H1 (cell line): ENCODE results near the gene AADACL2. TPM values are rescaled to one million over a fixed set of nuclear protein-coding genes. Genes with fewer than 3 reads are reported as not detected.

ENCODE experiments used
- CTCF ChIA-PET: fragments of 300-600 bp; sonication (Branson Sonifier 250); formaldehyde crosslinking; loops from one replicate; lab custom pipeline; 2021; ENCODE audit not compliant: partially characterized antibody; lab: Charles Lee
- POLR2A ChIA-PET: fragments of 300-600 bp; sonication (Branson Sonifier 250); formaldehyde crosslinking; loops from one replicate; lab custom pipeline; 2021; ENCODE audit warnings: inconsistent platforms; ENCODE audit not compliant: partially characterized antibody; lab: Charles Lee
- DNase-seq, 2 experiments: peaks; one replicate each; pipeline versions ENCODE4 v3.0.0 to v3.0.0-alpha.2; 2010 to 2022; ENCODE audit warnings: low spot score in 2 of 2, low read depth in 1 of 2, mixed read lengths in 1 of 2
- FAIRE-seq: peaks from 2 replicates; lab custom pipeline; 2011; peaks lifted over from hg19 to GRCh38; lab: Jason Lieb, UNC
- H2AFZ ChIP-seq: 2 replicates; pipeline ENCODE4 v1.8.1; 2012; ENCODE audit warnings: low read length, inconsistent platforms
- H2AK5ac ChIP-seq: 2 replicates; pipeline ENCODE4 v1.6.1; 2013; ENCODE audit warnings: low read depth, low read length
- H2BK120ac ChIP-seq: replicated peaks from 2 replicates; pipeline ENCODE3; 2013; ENCODE audit warnings: low read depth, low read length, inconsistent platforms
- H2BK12ac ChIP-seq: 2 replicates; pipeline ENCODE4 v1.6.1; 2013; ENCODE audit warnings: low read depth, low read length
- H2BK15ac ChIP-seq: 2 replicates; pipeline ENCODE4 v1.6.1; 2013; ENCODE audit warnings: low read length
- H2BK20ac ChIP-seq: 2 replicates; pipeline ENCODE4 v1.6.1; 2013; ENCODE audit warnings: low read length
- H2BK5ac ChIP-seq: 2 replicates; pipeline ENCODE4 v1.6.1; 2013; ENCODE audit warnings: low read depth, low read length
- H3K14ac ChIP-seq: 2 replicates; pipeline ENCODE4 v1.6.1; 2013; ENCODE audit warnings: inconsistent platforms; ENCODE audit not compliant: insufficient read length
- H3K18ac ChIP-seq: 2 replicates; pipeline ENCODE4 v1.6.1; 2013; ENCODE audit warnings: low read length; ENCODE audit errors: extremely low read depth
- H3K23ac ChIP-seq: 2 replicates; pipeline ENCODE4 v1.6.1; 2013; ENCODE audit warnings: inconsistent platforms; ENCODE audit not compliant: insufficient read length
- H3K23me2 ChIP-seq: 2 replicates; pipeline ENCODE4 v1.6.1; 2013; ENCODE audit warnings: low read depth, low read length
- H3K27ac ChIP-seq: 2 replicates; pipeline ENCODE4 v1.6.1; 2011; ENCODE audit warnings: low read depth, low read length, inconsistent platforms
- H3K27me3 ChIP-seq, 4 experiments: replicated peaks in 1 of 4; 1 replicate in 1 of 4; 2 replicates in 3 of 4; pipeline versions ENCODE4 v1.6.1 to v1.8.1; 2011 to 2013; ENCODE audit warnings: low read length in 3 of 4, mild to moderate bottlenecking in 3 of 4, inconsistent platforms in 2 of 4, mixed read lengths in 2 of 4, moderate library complexity in 1 of 4; ENCODE audit not compliant: control insufficient read depth in 3 of 4, insufficient read depth in 3 of 4; ENCODE audit errors: extremely low read depth in 1 of 4
- H3K36me3 ChIP-seq, 4 experiments: 2 replicates each; pipeline versions ENCODE4 v1.6.1 to v1.8.1; 2011 to 2013; ENCODE audit warnings: mild to moderate bottlenecking in 4 of 4, low read length in 3 of 4, moderate library complexity in 2 of 4, control low read depth in 1 of 4, inconsistent platforms in 1 of 4; ENCODE audit not compliant: insufficient read depth in 4 of 4, control insufficient read depth in 2 of 4
- H3K4ac ChIP-seq: replicated peaks from 2 replicates; pipeline ENCODE3; 2013; ENCODE audit warnings: low read length, low read depth, mixed read lengths, inconsistent platforms; ENCODE audit not compliant: insufficient read length
- H3K4me1 ChIP-seq, 4 experiments: replicated peaks in 1 of 4; 1 replicate in 1 of 4; 2 replicates in 3 of 4; pipeline versions ENCODE4 v1.6.1 to v1.8.1; 2011 to 2013; ENCODE audit warnings: low read length in 3 of 4, inconsistent platforms in 2 of 4, mixed read lengths in 1 of 4; ENCODE audit not compliant: insufficient read depth in 4 of 4, control insufficient read depth in 3 of 4
- H3K4me2 ChIP-seq, 2 experiments: 2 replicates each; pipeline versions ENCODE4 v1.6.1 to v1.8.1; 2011 to 2013; ENCODE audit warnings: low read depth in 2 of 2, low read length in 2 of 2, control low read depth in 1 of 2, inconsistent platforms in 1 of 2, mild to moderate bottlenecking in 1 of 2; ENCODE audit not compliant: insufficient read depth in 1 of 2
- H3K4me3 ChIP-seq, 4 experiments: fragments of 200-600, 300-600 bp in 1 of 4; sonication (generic), shearing (Covaris generic), sonication (Bioruptor Twin) in 1 of 4; 2 replicates each; pipeline versions ENCODE4 v1.5.1 to v1.8.1; 2011 to 2016; ENCODE audit warnings: low read length in 4 of 4, low read depth in 3 of 4, control low read depth in 2 of 4, inconsistent platforms in 2 of 4, mild to moderate bottlenecking in 2 of 4, mixed read lengths in 1 of 4, moderate library complexity in 1 of 4; ENCODE audit not compliant: insufficient read depth in 2 of 4; ENCODE audit errors: extremely low read depth in 1 of 4
- H3K56ac ChIP-seq: replicated peaks from 2 replicates; pipeline ENCODE3; 2013; ENCODE audit warnings: low read depth, mild to moderate bottlenecking, mixed read lengths, low read length, inconsistent platforms; ENCODE audit not compliant: insufficient read length
- H3K79me1 ChIP-seq: 2 replicates; pipeline ENCODE4 v1.6.1; 2013; ENCODE audit warnings: low read depth, low read length, control low read depth
- H3K79me2 ChIP-seq, 2 experiments: 2 replicates each; pipeline versions ENCODE4 v1.6.1 to v1.8.1; 2012 to 2013; ENCODE audit warnings: low read length in 2 of 2, mild to moderate bottlenecking in 2 of 2, inconsistent platforms in 1 of 2; ENCODE audit not compliant: insufficient read depth in 2 of 2, control insufficient read depth in 1 of 2
- H3K9ac ChIP-seq, 4 experiments: replicated peaks in 1 of 4; 1 replicate in 1 of 4; 2 replicates in 3 of 4; pipeline versions ENCODE4 v1.6.1 to v1.8.1; 2011 to 2013; ENCODE audit warnings: low read depth in 3 of 4, low read length in 3 of 4, control low read depth in 2 of 4, mild to moderate bottlenecking in 2 of 4, moderate library complexity in 2 of 4, inconsistent platforms in 1 of 4; ENCODE audit errors: extremely low read depth in 1 of 4
- H3K9me3 ChIP-seq, 2 experiments: 2 replicates each; pipeline versions ENCODE4 v1.6.1 to v1.8.1; 2012 to 2013; ENCODE audit warnings: mild to moderate bottlenecking in 2 of 2, moderate library complexity in 2 of 2, control low read depth in 1 of 2, inconsistent platforms in 1 of 2, low read depth in 1 of 2, low read length in 1 of 2, mixed read lengths in 1 of 2; ENCODE audit not compliant: insufficient read depth in 2 of 2
- H4K20me1 ChIP-seq, 2 experiments: replicated peaks in 1 of 2; 2 replicates each; pipeline versions ENCODE3 to v1.8.1; 2011 to 2013; ENCODE audit warnings: inconsistent platforms in 2 of 2, low read length in 2 of 2, mild to moderate bottlenecking in 1 of 2; ENCODE audit not compliant: insufficient read depth in 2 of 2, control insufficient read depth in 1 of 2
- H4K5ac ChIP-seq: 2 replicates; pipeline ENCODE4 v1.6.1; 2013; ENCODE audit warnings: low read length, low read depth, mixed read lengths, inconsistent platforms; ENCODE audit not compliant: insufficient read length
- H4K8ac ChIP-seq: 2 replicates; pipeline ENCODE4 v1.8.0; 2013; ENCODE audit warnings: mild to moderate bottlenecking, moderate library complexity, low read length, inconsistent platforms; ENCODE audit not compliant: insufficient read depth; ENCODE audit errors: extremely low read depth
- H4K91ac ChIP-seq: replicated peaks from 2 replicates; pipeline ENCODE3; 2013; ENCODE audit warnings: low read length, mixed read lengths, inconsistent platforms; ENCODE audit not compliant: insufficient read length
- ATF3 ChIP-seq: IDR thresholded peaks from 2 replicates; pipeline ENCODE4 v1.6.1; 2011; ENCODE audit warnings: low read depth, mild to moderate bottlenecking, low read length; ENCODE audit not compliant: insufficient read depth
- CBX5 ChIP-seq: fragments of 300-800, 300-1000 bp; sonication (generic); IDR thresholded peaks from 2 replicates; pipeline ENCODE4 v1.7.1; 2016; ENCODE audit warnings: antibody characterized with exemption, low read length, low read depth
- CREB1 ChIP-seq: IDR thresholded peaks from 2 replicates; pipeline ENCODE4 v1.6.1; 2012; ENCODE audit warnings: inconsistent platforms
- EP300 ChIP-seq, 2 experiments: IDR thresholded peaks; 1 replicate in 1 of 2; 2 replicates in 1 of 2; pipeline ENCODE4 v1.6.1; 2011 to 2012; ENCODE audit warnings: low read depth in 2 of 2, low read length in 2 of 2, mild to moderate bottlenecking in 2 of 2, borderline replicate concordance in 1 of 2, inconsistent platforms in 1 of 2, moderate library complexity in 1 of 2
- KDM1A ChIP-seq: fragments of 200-600, 300-600 bp; sonication (generic); IDR thresholded peaks from 2 replicates; pipeline ENCODE4 v1.7.1; 2016; ENCODE audit warnings: mild to moderate bottlenecking, low read length, borderline replicate concordance
- PHF8 ChIP-seq: fragments of 200-600 bp; sonication (generic); conservative IDR thresholded peaks from 2 replicates; pipeline ENCODE4 v1.7.1; 2012; ENCODE audit warnings: low read depth, mild to moderate bottlenecking, inconsistent platforms, low read length, moderate library complexity
- POLR2AphosphoS5 ChIP-seq: IDR thresholded peaks from 2 replicates; pipeline ENCODE4 v1.6.1; 2011; ENCODE audit warnings: low read depth, low read length
- SIX5 ChIP-seq: IDR thresholded peaks from 2 replicates; pipeline ENCODE4 v1.6.1; 2011; ENCODE audit warnings: mild to moderate bottlenecking, low read depth, low read length
- SRF ChIP-seq: IDR thresholded peaks from 2 replicates; pipeline ENCODE4 v1.6.1; 2011; ENCODE audit warnings: mild to moderate bottlenecking, low read depth, low read length, moderate library complexity
- TAF1 ChIP-seq: IDR thresholded peaks from 2 replicates; pipeline ENCODE4 v1.6.1; 2011; ENCODE audit warnings: mild to moderate bottlenecking, low read depth, low read length
- USF2 ChIP-seq: IDR thresholded peaks from 2 replicates; pipeline ENCODE4 v1.6.1; 2011; ENCODE audit warnings: low read length, improper control_type of control experiment
- YY1 ChIP-seq: IDR thresholded peaks from 2 replicates; pipeline ENCODE4 v1.6.1; 2011; ENCODE audit warnings: low read depth, mild to moderate bottlenecking, low read length
- ZNF274 ChIP-seq: IDR thresholded peaks from 2 replicates; pipeline ENCODE4 v1.7.0; 2012; ENCODE audit warnings: low read length, borderline replicate concordance; ENCODE audit errors: extremely low read depth
- WGBS, 2 experiments: shearing (Covaris generic) in 1 of 2; methylation state at CpG; one replicate each; pipeline versions ENCODE4 v1.1.6 to v1.1.7; 2013 to 2015; ENCODE audit warnings: low lambda C conversion rate in 2 of 2, mixed read lengths in 2 of 2, inconsistent platforms in 1 of 2, low coverage in 1 of 2, missing lambda C conversion rate in 1 of 2; ENCODE audit not compliant: insufficient replicate concordance in 2 of 2, insufficient coverage in 1 of 2, insufficient read length in 1 of 2; ENCODE audit errors: extremely low coverage in 1 of 2, missing lambda C conversion rate in 1 of 2; 5-methylcytosine and 5-hydroxymethylcytosine counted together
- polyA plus RNA-seq, 7 experiments: library from polyadenylated mRNA; depleted of rRNA in 3 of 7; stranded (reverse) in 5 of 7; unstranded in 2 of 7; fragments of >200 nt in 5 of 7; fragments of 200-250 nt in 2 of 7; gene quantifications; 1 replicate in 5 of 7; 2 replicates in 1 of 7; 4 replicates in 1 of 7; pipeline versions ENCODE4 v1.2.1 to v1.2.3, GENCODE V29; 2011 to 2013; ENCODE audit warnings: missing spikeins in 2 of 7, mixed read lengths in 2 of 7
- total RNA-seq: library from RNA; stranded (reverse); fragmentation: NEBNext Ultra II Directional; extraction: Animal tissue kit (Norgen Biotek cat#: 25700); gene quantifications from 2 replicates; pipeline ENCODE4 v1.2.1, GENCODE V29; 2021

The AADACL2 gene
- total and polyA plus RNA-seq, 2 of the 8 experiments (the other 6 are each of a cell fraction or from before 2014, with no cell fraction given), result not detected

- no peak overlapping the region for H4K5ac ChIP-seq
- H4K20me1 ChIP-seq, result no peaks in the 10 kb centered on the region
- no peak overlapping the region for H3K14ac ChIP-seq
- no peaks in the 10 kb centered on the region for H3K23me2 ChIP-seq
- no peak overlapping the region for H2BK12ac ChIP-seq
- H3K56ac ChIP-seq, result no peak overlapping the region
- 88% methylated on average over 4 of the region's 4 CpGs; no CpG with 5 or more reads in 1 of the 2 experiments for WGBS, 2 experiments
- no peaks in the 10 kb centered on the region for H3K79me1 ChIP-seq
- no peak overlapping the region for H2AFZ ChIP-seq
- H2BK5ac ChIP-seq, result no peak overlapping the region
- H3K36me3 ChIP-seq, result no peaks in the 10 kb centered on the region
- no peak for DNase-seq
- H2BK120ac ChIP-seq, result no peak overlapping the region
- peaks cover 0 to 2% (median 0%) of the 10 kb centered on the region in 4 experiments; a peak in 1 of 7 replicates for H3K4me1 ChIP-seq
- H3K4ac ChIP-seq, result no peak overlapping the region
- H3K79me2 ChIP-seq, result no peaks in the 10 kb centered on the region
- H2BK15ac ChIP-seq, result no peak overlapping the region
- no peak overlapping the region for H3K9ac ChIP-seq
- no peak overlapping the region for H4K91ac ChIP-seq
- TF ChIP-seq PHF8 (no peak), YY1 (no peak), KDM1A (no peak), POLR2AphosphoS5 (no peak), ATF3 (no peak), SRF (no peak), EP300 (IDR thresholded peaks at IDR 0.05; ENCODE audit: borderline replicate concordance in 1 of 2, low read depth in 2 of 2, low read length in 2 of 2) (no peak), USF2 (no peak), CBX5 (no peak), TAF1 (no peak), CREB1 (no peak), SIX5 (no peak), ZNF274 (no peak)
- TF ChIP-seq, all 59 proteins: peak for 0
- ChIA-PET CTCF (no interaction called here), POLR2A (no interaction called here)
- Histone ChIP-seq H4K8ac (no peak overlapping the region), H3K4me2 (no peak overlapping the region), H2AK5ac (no peak overlapping the region), H3K9me3 (no peaks in the 10 kb centered on the region; a peak in 1 of 4 replicates), H3K27me3 (no peaks in the 10 kb centered on the region), H3K23ac (no peak overlapping the region), H3K4me3 (no peak overlapping the region), H3K18ac (no peak overlapping the region), H3K27ac (no peak overlapping the region), H2BK20ac (no peak overlapping the region)
- FAIRE-seq, result no peak
Observed at GRCh38 chr3:151740581-151740980, 6.9 kb downstream of the AADACL2 start.
